SH-SY5Y (cell line): ENCODE measurements around the gene IPO11.
A peak's percentile ranks its signal among the peaks of the same experiment; 100 is the strongest.

Experiments used
- GATA2 ChIP-seq: IDR thresholded peaks from 2 replicates; pipeline ENCODE4 v1.6.1; 2011; ENCODE audit warnings: mild to moderate bottlenecking, low read depth, low read length
- GATA3 ChIP-seq: IDR thresholded peaks from 2 replicates; pipeline ENCODE4 v1.6.1; 2011; ENCODE audit warnings: low read depth, mild to moderate bottlenecking, low read length, moderate library complexity

Gene IPO11

DNA sequence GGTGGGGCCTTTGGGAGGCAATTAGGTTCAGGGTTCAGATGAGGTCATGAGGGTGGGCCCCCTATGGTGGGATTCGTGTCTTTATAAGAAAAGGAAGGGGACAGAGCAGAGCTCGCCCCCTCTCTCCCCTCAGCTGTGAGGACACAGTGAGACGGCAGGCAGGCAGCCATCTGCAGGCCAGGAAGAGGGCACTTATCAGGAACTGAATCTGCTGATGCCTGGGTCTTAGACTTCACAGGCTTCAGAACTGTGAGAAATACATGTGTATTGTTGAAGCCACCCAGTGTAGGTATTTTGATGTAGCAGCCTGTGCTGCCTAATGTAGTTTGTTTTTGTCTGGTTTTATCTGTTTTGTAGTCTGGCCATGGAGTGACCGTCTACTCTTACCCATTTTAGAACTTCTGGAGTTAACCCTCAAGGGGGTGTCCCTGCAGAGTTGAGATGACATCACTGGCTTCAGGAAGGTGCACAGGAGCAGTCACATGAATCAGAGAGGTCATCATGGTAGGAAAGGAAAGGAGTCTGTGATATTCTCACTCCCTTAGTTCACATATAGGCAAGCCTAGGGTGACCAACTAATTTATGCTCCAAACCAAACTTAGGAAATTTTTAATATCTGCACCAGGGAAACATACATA is 237.0 kb downstream of the IPO11 start:
- TF ChIP-seq GATA2 = peak; percentile 86
- TF ChIP-seq GATA3 = peak; percentile 57; the same call in 1 of the 2 replicates

DNA sequence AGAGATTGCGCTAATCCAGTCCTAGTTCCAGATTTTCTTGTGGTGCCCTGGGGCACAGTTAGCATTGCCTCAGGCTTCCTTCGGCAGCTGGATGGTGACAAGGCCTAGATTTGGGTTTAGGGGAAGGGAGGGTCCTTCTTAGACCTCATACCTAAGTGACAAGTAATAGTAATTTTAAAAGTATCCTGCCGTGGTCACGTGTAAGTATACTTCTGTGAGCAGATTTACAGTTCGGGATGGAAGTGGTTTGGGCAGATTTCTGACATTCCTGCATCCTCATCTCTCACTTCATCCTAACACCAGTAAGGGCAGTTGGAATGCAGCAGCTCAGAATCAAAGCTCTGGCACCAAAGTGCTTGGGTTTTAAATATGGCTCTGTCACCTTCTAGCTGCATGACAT is 237.6 kb downstream of the IPO11 start:
- no peak for TF ChIP-seq GATA2
- no peak for TF ChIP-seq GATA3

DNA sequence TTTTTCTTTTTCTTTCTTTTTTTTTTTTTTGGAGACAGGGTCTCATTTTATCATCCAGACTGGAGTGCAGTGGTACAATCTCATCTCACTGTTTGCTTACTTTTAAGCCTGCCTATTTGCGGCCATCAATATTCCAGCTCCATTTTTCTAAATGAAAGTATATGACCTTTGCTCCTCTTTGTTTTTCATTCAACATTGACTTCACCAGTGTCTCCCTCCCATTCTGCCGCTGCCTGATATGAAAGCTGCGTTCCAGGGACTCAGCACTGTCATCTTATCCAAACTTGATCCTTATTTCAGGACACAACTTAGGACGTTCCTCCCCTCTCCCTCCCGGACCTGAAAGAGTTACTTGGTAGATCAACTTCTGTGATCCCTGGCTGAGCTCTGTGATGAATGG is 239.7 kb downstream of the IPO11 start:
- TF ChIP-seq GATA2 = no peak
- no peak for TF ChIP-seq GATA3

DNA sequence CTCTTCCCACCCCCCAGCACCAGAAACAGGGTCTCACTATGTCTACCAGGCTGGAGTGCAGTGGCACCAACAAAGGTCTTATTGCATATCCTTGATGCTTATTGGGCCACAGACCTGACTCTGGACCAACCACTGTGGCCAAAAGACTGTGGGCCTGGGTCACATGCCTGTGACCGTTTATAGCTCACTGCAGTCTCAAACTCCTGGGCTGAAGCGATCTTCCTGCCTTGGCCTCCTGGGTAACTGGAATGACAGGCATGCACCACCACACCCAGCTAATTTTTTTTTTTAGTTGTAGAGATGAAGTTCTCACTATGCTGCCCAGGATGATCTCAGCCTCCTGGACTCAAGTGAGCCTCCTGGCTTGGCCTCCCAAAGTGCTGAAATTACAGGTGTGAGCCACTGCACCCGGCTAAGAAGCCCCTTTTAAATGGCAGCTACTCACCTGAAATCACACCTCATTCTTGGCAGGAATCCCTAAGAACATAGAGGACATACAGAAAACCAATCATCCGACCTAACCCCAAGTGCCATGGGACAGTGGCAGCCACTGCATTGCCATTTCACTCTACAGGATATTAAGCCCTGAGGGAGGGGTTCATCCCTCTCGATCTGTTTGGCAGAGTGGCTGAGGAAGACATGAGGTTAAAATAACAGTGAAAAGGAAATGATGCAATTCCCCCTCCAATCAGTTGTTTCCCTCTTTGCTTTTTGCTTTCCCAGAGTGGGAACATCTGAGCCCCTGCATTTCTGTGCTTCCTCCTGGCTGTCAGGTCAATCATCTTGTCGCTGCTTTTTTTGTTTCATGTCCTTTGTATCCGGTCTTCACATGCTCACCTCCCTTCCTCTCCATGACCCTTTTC is 240.7 kb downstream of the IPO11 start:
- TF ChIP-seq GATA2 (no peak), GATA3 (no peak)

DNA sequence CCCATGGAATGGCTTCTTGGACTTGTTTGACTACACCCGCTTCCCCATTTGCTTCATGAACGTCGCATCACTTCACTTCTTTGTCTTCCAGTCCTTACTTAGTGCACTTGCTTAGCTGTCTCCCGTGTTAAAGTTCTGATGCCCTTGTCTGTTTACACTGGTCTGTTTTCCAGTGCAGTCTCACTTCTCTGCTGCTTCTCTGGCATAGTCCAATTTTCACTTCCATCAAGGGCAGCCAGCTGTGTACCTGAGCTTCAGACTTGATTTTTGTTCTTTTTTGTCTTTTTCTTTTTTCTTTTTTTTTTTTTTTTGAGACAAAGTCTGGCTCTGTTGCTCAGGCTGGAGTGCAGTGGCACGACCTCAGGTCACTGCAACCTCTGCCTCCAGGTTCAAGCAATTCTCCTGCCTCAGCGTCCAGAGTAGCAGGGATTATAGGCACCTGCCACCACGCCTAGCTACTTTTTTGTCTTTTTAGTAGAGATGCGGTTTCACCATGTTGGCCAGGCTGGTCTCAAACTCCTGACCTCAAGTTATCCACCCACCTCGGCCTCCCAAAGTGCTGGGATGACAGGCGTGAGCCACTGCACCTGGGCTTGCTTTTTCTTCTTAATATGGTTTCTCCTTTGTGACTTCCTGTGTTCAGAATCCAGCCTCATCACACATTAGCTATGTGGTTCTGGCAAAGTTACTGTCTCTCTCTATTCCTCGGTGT is 241.5 kb downstream of the IPO11 start:
- TF ChIP-seq GATA2 = no peak
- no peak for TF ChIP-seq GATA3

DNA sequence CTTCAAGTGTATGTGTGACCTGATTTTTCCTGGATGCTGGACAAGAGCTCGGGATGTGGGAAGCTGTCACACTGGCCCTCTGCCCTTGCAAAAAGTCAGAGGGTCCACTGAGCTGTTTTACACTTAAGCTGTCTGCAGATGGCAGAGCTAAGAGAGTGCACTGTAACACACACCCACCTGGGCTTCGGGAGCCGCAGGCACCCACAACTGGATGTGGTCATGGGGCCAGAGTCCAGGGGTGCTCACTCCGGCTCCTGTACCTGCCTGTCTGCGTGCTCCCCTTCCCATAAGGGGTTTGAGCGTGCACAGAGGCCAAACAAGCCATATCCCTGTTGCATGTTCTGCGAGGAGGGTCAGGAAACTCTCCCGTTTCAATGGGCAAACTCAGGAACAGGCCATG is 248.6 kb downstream of the IPO11 start:
- TF ChIP-seq GATA2 = no peak
- no peak for TF ChIP-seq GATA3

DNA sequence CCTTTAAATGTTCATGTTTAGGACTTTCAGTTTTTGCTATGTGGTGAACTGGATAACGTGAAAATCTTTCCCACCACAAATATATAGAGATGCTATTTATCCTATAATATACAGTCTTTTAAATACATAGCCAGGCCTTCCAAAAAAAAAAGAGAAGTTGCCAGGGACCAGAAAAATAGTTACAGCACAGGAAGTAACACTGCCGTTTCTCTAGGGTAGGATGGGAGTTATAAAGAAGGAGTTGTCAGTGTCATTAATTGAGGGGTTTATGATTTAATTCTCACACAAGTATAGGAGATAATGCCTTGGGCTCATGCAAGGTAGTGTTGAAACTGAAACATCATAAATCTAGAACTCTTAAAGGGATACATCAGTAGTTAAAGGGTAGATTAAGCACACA is 250.0 kb downstream of the IPO11 start:
- TF ChIP-seq GATA2 = no peak
- TF ChIP-seq GATA3 = no peak

DNA sequence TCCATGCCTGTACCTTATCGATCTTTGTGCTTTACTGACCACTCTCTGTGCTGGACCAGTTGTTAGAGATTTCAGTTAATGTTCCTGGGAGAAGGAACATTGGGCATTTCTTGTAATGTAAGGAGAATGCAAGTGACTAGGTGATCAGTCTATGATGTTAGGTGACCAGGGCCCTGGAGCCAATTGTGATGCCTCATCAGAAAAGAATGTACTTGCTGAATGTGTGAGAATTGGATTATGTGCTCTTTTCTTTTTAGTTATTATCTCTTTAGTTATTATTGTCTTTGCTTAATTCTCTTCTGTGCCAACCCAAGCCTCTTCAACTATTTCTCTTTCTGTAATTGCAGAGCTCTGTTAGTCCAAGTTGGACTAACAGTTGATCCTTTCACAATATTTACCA is 258.9 kb downstream of the IPO11 start:
- TF ChIP-seq GATA2 = no peak
- TF ChIP-seq GATA3 = no peak
